Stimulated activated CD8-positive, alpha-beta memory T cell treated with anti-CD3 and anti-CD28 coated beads, Interleukin-2, amount 100 ng/mL, for 1 hour (primary cell): ENCODE measurements around the gene RGS14.
"Not testable (repeated sequence)": the region's sequence is repeated elsewhere in the genome, so short reads cannot be mapped to it uniquely, and the experiment has no call there.

Source experiments
- DNase-seq, 2 donors: peaks; one replicate each; pipeline ENCODE4 v3.0.0-alpha.2; 2020; ENCODE audit warnings: low read depth in 2 of 2

The RGS14 gene

DNA sequence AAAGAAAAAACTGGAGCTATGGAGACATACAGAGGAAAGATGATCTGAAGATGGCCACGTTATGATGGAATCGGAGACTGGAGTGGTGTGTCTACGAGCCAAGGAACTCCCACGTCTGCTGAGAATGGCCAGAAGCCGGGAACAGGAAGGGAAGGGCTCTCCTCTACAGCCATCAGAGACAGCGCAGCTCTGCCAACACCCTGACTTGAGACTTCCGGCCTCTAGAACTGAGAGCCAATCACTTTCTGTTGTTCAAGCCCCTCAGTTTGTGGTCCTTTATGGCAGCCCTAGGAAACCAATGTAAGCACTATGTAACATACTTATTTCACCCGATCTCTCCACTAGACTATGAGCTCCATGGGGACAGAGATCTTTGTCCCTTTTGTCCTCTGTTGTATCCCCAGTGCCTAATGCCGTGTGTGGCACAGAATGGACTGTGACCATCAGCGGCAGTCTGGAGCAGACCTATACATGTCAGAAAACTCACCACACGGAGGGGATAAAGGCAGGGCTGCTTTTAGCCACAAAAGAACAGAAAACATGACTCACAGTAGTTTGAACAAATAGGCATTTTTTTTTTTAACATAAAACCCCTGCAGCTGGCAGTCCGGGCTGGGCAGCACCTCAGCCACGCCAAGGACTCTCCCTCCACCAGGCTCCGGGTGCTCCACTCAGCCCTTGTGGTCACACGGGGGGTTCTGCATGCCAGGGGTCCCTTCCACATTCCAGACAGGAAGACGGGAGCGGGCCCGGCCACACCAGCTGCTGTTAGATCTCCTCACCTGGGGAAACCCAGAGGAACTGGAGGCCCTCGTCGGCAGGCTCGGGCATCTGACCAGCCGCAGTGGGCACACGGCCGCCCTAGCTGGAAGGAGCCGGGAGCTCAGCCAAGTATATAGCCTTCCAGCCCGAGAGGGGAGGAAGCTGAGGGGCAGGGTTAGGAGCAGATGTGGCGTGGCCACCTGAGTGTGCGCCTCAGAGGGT lies 29.9 kb upstream of the RGS14 start:
- DNase-seq: no peak

GRCh38 chr5:177328545-177329231 lies 29.0 kb upstream of the RGS14 start:
- DNase-seq: no peak

DNA sequence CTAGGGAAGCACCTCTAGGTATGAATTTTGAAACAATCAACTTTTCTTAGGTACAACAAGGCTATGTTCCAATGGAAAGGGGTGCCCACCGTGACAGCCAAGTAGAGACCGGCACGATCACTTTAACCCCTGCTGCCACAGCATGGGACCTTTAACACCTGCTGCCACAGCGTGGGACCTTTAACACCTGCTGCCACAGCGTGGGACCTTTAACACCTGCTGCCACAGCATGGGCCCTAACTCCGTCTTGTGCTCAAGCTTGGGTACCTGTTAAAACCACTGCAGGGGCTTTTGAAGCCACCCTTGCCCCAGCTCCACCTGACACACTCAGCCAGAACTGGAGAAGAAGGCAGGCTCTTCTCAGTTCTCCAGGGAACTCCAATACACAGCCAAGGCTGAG lies 27.8 kb upstream of the RGS14 start:
- DNase-seq: no peak

- no peak for DNase-seq
Measured at GRCh38 chr5:177330991-177331842, 26.5 kb upstream of the RGS14 start.

GRCh38 chr5:177332031-177332895 lies 25.5 kb upstream of the RGS14 start:
- no peak for DNase-seq

DNA sequence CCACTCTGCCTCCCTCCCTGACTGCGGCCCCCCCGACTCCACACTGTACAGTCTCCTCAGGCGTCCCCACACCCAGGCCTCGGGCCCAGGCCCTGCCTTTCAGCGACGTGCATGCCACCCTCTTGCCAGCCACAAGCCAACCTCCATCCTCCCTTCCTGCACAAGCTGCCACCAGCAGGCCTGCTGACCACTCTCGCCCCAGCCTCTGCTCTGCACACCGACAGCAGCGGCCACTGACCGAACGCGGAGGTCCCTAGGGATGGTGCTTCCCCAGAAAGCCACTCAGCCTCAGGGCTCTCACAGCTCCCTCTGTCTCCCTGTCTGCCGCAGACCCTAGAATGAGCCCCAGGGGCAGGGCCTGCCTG lies 24.8 kb upstream of the RGS14 start:
- DNase-seq: no peak

DNA sequence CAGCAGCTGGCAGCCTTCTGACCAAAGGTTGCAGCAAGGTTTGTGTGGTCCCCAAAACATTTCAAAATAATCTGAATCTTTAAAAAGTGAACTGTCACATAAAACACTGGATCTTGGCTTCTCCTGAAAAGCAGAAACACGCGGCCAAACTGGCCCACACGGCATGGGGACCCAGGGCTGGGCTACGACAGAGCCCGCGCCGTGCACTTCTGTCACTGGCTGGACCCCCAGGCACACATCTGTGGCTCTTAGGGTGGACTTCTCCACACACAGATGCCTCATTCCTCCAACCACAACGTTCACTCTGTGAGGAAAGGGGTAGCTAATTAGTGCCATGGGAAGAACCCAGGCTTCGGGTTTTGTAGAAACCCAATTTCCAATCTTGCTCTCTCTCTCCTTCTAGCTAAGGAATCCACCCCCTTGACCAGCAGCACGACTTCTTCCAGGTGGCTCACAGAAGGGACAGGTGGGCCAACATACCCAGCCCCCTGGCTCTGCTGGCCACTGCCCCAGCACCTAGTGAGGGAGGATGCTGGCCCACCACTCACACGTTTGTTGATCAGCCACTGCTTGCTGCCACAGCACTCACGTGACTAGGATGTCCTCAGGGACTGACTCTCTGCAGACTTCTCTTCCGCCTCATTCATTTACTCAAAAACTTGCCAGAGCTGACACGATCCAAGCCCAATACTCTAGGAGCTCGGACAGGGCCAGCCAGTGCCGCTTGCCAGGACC lies 24.1 kb upstream of the RGS14 start:
- DNase-seq: no peak

DNA sequence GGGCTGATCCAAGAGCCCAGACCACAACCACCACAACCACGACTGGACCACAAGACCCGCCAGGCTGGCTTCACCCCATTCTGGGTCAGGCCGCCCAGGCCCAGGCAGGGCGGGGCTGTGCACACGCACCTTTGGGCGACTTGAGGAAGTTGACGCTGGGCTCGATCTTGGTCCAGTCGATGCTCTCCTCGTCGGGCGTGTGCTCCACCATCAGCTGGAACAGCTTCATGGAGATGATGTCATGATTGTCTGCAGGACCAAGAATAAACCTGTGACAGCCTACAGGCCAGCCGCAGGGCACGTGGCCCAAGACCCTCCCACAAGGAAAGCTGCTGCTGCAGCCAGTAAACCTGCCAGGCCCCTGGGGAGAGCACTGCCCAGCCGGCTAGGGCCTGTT lies 23.6 kb upstream of the RGS14 start:
- DNase-seq: no peak

DNA sequence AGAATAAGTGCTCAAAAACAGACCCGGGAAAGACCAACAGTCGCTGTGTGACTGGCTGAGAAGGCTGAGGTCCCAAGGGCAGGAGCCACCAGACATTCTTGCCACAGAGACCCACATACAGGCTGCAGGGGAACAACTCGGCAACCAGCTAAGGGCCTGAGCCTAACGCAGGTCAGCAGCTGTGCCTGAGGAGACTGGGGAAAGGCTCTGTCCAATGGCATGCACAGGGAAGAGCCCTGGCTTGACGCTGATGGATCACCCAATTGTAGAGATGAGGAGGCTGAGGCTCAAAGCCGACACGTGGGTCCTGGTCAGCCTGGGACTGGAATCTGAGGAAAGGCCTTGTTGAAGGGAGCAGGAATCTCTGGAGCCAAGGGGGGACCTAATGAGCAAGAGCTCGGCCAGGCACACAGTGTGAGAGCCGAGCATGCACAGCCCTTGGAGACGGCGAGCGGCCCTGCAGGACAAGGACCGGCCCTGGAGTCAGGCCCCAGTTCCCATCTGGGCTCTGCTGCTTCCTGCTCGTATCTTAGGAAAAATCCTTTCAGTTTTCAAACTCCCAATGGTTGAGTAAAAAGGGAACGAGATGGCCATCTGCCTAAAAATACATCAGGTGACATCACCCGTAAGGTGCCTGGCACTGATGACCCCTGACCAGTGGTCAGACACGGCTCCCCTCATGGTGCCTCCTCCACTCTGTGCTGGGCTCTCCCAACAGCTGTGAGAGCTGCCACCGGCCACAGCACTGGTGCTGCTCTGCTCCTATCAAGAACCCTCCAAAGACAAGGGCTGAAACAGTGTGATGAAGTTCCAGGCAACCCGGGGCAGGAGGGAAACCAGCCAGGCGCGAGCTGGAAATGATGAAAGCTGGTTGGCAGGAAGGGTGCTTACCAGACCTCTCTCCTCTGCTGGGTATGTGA lies 22.7 kb upstream of the RGS14 start:
- DNase-seq: no peak

- DNase-seq: no peak
Measured at GRCh38 chr5:177335701-177336065, 22.0 kb upstream of the RGS14 start.

- DNase-seq: no peak
Measured at GRCh38 chr5:177336112-177336511, 21.6 kb upstream of the RGS14 start.

- no peak for DNase-seq
Measured at GRCh38 chr5:177336603-177337494, 20.9 kb upstream of the RGS14 start.

DNA sequence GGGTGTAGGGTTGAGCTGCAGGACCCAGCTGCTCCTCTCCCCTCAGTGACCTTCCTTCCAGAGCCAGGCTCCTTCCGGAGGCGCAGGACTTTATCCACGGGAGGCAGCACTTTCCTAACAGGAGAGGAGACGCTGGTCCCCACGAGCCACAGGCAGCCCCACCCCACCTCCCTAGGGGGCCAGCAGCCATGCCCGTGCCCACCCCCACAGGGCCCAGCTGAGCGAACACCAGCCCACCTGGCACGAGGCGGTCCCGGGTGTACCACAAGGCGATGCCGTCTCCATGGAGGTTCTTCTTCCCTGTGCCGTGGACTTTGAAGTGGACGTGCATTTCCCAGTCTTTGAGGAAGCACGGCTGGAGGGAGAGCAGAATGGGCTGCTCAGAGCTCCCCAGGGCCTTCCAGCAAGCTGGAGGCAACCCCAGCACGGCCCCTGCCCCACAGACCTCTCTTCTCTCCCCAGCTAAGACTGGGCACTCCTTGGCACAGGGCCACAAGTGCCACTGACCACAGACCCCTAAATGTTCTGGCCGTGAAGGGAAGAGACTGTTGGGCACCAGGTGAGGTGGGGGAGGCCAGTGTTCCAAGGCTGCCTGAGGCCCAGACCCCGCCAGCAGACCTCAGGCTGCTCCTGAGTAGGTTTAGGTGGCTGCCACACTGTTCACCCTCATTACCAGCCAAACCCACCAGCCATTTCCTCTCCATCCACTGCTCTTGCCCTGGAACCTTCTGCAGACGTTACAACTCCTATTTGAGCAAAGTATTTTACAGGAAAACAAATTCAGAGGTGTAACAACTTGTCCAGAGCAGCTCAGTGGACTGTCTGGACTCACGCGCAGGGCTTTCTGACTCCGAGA lies 19.2 kb upstream of the RGS14 start:
- DNase-seq: no peak

- no peak for DNase-seq
Measured at GRCh38 chr5:177339107-177339638, 18.6 kb upstream of the RGS14 start.

GRCh38 chr5:177343000-177343399 lies 14.7 kb upstream of the RGS14 start:
- DNase-seq: not testable (repeated sequence)

DNA sequence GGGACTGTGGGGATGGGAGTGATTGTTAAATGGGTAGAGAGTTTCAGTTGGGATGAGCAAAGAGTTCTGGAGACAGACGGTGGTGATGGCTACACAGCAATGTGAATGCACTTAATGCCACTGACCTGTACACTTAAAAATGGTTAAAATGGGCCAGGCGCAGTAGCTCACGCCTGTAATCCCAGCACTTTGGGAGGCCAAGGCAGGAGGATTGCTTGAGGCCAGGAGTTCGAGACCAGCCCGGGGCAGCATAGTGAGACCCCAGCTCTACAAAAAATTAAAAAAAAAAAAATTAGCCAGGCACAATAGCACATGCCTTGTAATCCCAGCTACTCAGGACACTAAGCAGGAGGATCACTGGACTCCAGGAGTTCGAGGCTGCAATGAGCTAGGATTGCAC lies 13.9 kb upstream of the RGS14 start:
- no peak for DNase-seq

GRCh38 chr5:177344891-177345290 lies 12.8 kb upstream of the RGS14 start:
- DNase-seq: no peak
